HT-29 (cell line): Measurements from ENCODE around the gene TMEM232. TPM values are rescaled to one million over a fixed set of nuclear protein-coding genes. Genes with fewer than 3 reads are reported as not detected.
"Not testable (repeated sequence)": the region's sequence is repeated elsewhere in the genome, so short reads cannot be mapped to it uniquely, and the experiment has no call there.

Experiments used
- DNase-seq: peaks from one replicate; pipeline ENCODE4 v3.0.0-alpha.2; 2015; ENCODE audit warnings: low spot score
- total RNA-seq: library from RNA; depleted of rRNA; stranded (reverse); fragments of >200 nt; shearing (Covaris generic); gene quantifications from 2 replicates; pipeline ENCODE4 v1.2.3, GENCODE V29; 2014

TMEM232 gene
- total RNA-seq, 1 experiment from 2014 or later = 0.94 TPM

DNA sequence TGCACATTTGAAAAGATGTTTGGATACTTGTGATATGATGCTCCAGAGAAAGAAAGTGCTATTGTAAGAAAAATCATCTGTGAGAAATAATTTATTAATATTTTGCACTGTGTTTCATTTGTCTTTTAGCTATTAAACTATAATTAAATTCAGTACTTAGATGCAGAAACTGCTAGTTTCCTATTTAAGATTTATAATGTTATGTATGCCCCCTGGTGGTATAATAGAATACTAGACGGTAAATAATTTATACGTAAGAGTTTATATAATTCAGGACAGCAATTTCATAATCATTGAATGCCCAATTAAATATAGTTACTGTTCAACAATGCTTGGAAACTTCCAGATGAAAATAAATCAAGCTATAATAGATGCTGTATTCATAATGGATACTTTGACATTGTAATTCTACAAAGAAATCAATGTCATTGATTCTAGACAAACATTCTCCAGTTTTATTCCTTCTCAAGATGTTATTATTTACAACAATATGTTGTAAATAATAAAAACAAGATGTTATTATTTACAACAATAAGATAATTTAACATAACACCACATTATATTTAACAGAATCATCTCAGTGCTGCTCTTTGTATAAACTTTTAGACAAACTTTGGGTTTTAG lies 101.0 kb downstream of the TMEM232 start:
- DNase-seq = peak; percentile 36

- no peak for DNase-seq
Observed at GRCh38 chr5:110623874-110624273, 102.6 kb downstream of the TMEM232 start.

- DNase-seq = no peak
Observed at GRCh38 chr5:110618941-110619340, 107.5 kb downstream of the TMEM232 start.

DNA sequence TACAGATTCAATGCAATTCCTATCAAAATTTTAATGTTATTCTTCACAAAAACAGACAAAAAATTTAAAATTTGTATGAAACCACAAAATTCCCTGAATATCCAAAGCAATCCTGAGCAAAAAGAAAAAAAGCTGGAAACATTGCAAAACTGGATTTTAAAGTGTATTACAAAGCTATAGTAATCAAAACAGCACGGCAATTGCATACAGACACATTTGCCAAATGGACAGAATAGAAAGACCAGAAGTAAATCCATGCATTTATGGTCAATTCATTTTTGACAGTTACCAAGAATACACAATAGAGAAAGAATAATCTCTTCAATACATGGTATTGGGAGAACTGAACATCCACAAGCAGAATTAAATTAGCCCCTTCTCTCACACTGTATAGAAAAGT lies 110.5 kb downstream of the TMEM232 start:
- no peak for DNase-seq

GRCh38 chr5:110612794-110613247 lies 113.7 kb downstream of the TMEM232 start:
- no peak for DNase-seq

DNA sequence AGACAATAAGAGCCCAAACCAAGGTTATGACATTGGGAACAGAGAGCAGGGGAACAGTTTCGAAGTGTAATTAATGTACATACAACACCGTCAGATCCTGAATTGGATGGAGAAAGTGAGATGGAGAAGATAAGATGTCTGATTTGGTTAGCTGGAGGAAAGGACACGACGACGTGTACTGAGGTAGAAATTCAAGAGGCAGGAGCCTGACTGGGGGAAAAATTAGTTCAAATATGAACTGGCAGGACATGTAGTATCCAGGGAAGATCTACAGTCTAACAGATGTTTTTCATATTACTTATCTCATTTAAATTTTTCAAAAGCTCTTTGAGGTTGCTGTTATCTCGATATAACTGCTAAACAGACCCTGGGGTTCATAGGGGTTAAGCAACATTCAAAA lies 114.7 kb downstream of the TMEM232 start:
- DNase-seq = no peak

GRCh38 chr5:110594866-110595265 lies 131.6 kb downstream of the TMEM232 start:
- DNase-seq = no peak

GRCh38 chr5:110590187-110590586 lies 136.3 kb downstream of the TMEM232 start:
- peak; percentile 47 for DNase-seq

DNA sequence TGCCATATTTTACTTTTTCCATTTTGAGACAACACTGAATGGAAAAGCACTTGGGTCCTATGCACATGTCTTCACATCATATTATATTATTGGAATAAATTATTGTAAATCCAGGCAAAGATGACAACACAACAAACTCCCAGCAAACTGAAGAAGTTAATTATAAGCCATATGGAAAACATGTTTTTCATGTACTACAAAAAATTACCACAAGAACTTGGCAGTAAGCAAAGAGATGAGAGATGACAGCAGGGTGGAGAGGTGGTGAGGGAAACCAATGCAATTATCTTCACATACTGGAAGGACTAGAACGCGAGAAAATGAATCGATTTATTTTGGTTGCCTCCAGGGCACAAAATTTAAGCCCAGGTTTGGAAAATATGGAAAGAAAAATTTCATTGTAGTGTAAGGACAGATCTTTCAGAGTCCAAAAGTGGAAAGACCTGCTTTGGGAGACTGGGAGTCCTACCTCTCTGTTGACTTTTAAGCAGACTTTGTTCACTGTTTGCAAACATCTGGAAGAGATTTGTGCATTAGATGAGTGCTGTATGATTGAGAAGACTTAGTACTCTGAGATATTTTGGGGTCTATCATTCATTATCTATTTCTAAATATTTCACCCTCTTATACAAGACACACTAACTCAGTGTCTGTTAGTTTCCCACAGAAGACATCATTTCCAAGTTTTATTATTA lies 138.0 kb downstream of the TMEM232 start:
- no peak for DNase-seq

DNA sequence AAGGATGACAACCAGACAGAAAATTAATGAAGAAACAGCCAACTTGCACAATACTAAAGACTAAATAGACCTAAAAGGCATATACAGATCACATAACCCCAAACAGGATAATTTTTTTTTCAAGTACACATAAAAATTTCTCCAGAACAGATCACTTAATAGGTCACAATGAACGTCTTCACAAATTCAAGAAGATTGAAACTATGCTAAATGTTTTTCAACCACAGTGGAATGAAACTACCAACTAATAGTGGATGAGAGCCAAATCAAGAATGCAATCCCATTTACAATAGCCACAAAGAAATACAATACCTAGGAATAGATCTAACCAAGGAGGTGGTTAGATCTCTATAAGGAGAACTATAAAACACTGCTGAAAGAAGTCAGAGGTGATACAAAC lies 145.8 kb downstream of the TMEM232 start:
- no peak for DNase-seq

DNA sequence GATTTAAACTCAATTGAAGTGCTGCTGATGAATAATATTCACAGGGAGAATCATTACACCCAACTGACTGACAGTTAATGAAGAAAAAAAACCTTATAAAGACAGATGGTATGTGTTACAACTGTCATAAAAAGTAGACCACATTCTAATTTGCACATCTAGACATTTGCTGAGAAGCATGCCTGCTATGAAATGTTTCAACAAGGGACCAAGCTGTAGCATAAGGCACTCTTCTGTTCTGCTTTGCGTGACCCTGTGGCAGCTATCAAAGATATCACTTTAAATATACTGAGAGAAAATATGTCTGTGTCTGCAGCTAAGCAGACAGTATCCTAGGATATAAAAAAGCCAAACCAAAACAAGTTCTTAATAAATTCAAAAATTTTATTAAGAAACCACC lies 153.7 kb downstream of the TMEM232 start:
- DNase-seq = no peak

- DNase-seq = no peak
Observed at GRCh38 chr5:110562191-110562590, 164.3 kb downstream of the TMEM232 start.

DNA sequence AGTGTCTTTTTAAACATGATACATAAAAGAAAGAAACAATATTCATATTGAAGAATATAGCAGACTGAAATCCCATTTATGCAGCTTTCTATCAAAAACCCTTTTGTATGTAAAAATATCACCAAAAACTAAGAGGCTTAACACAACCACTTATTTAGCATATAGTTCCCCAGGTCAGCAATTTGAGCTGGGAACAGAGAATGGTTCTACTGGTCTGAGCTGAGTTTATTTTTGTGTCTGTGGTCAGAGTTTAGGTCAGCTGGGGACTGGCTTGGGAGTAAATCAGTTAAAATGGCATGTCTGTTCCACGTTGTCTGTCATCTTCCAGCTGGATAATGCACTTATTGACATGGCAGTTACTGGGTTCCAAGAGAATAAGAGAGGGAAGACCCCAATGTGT lies 165.0 kb downstream of the TMEM232 start:
- no peak for DNase-seq

DNA sequence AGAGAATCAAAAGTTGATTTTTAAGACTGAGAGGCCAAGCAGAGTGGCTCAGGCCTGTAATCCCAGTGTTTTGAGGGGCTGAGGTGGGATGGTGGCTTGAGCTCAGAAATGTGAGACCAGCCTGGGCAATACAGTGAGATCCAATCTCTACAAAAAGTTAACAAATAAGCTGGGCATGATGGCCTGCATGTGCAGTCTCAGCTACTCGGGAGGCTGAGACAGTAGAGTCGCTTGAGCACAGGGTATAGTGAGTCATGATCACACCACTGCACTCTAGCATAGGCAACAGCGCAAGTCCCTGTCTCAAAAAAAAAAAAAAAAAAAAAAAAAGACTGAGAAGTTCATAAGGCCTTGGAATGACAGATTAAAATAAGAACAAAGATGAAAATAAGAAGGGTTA lies 177.2 kb downstream of the TMEM232 start:
- DNase-seq = no peak

- DNase-seq = no peak
Observed at GRCh38 chr5:110548171-110548570, 178.3 kb downstream of the TMEM232 start.

GRCh38 chr5:110547495-110547894 lies 179.0 kb downstream of the TMEM232 start:
- DNase-seq = no peak

DNA sequence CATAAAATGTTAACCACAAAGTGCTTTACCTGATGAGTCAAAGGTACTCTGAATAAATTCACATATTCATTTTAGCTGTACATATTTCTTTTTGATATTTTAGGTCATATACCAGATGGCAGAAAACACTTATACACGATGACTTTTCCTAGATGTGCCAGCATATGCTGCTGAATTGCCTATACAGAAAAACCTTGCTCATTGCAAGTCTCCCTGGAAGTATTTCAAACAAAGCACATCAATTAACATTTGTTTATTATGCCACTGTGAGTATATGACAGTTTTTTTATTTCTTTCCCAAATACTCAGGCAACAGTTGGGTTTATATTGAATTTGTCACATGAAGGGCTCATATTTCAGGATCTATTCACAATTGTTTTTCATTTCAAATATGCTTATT lies 180.8 kb downstream of the TMEM232 start:
- no peak for DNase-seq

DNA sequence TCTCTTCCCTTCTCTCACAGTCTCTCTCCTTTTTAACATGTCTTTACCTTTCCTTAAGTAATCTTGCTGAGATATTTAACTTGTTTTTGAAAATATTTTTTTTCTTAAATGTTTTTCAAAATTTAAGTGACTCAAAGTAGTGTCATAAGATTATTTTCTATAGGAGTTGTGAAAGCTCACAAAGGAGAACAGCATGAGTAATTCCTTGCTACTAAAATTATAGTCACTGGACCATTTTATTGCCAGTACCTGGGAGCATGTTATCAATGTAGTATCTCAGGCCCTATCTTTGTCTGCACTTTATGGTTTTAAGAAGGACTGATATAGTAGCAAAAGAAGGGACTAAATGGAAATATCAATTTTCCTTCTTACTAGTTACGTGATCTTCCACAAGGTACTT lies 181.9 kb downstream of the TMEM232 start:
- DNase-seq = no peak

DNA sequence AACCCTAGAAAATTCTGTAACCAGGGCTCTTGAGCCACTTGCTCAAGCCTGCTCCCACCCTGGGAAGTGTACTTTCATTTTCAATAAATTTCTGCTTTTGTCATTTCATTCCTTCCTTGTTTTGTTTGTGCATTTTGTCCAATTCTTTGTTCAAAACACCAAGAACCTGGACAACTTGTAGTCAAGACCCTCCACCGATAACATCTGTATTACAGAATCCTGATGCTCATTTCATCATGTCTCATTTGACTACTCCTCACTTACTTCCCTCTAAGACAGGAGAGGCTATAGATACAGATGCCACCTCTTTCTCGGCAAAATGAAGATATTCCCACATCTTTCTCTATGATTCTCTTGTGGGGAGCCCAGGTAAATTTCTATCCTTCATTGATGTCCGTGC lies 183.5 kb downstream of the TMEM232 start:
- DNase-seq = no peak

- DNase-seq = no peak
Observed at GRCh38 chr5:110536120-110537115, 190.1 kb downstream of the TMEM232 start.

DNA sequence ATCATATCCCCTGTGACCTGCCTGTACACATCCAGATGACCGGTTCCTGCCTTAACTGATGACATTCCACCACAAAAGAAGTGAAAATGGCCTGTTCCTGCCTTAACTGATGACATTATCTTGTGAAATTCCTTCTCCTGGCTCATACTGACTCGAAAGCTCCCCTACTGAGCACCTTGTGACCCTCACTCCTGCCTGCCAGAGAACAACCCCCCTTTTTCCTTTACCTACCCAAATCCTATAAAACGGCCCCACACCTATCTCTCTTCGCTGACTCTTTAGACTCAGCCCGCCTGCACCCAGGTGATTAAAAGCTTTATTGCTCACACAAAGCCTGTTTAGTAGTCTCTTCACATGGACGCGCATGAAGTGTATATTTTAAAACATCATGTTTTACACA lies 191.3 kb downstream of the TMEM232 start:
- DNase-seq = not testable (repeated sequence)

GRCh38 chr5:110525762-110526161 lies 200.7 kb downstream of the TMEM232 start:
- DNase-seq = no peak
